Activated T-helper 9 cell treated with anti-CD3 and anti-CD28 coated beads, Interleukin-2, amount 50 U/mL, for 16 hours (primary cell): Measurements from ENCODE around the gene IL1B.

Experiments
- DNase-seq: peaks from one replicate; pipeline ENCODE4 v3.0.0-alpha.2; 2020; ENCODE audit warnings: low read depth

IL1B gene

DNA sequence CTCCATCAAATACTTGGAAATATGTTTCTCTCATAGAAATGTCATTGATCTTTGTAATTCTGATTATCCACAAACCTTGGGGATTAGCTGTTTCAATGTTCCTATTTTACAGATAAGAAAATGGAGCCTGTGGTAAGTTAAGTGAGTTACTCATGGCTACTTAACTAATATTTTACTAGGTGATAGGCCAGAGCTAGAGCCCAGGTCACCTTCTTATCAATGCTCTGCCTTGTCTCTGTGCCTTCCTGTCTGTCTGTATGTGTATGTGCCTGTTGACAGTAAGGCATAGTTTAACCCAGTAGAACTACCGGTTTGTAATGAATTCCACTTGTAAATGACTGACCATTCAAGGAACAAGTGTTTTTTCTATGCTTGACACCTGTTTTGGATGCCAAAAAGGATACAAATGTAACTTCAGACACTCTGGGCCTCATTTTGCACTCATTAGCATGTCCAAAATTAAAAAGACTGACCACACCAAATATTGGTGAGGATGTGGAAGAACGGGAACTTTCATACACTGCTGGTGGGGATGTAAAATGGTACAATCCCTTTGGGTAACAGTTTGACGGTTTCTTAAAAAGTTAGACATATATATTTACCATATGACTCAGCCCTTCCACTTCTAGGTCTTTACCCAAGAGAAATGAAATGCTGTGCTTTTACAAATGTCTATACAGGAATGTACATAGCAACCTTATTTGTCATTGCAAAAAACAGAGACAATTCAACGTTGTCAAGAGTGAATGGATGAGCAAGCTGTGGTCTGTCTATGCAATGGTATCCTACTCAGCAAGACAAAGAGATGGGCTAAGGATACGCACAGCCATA, 32.7 kb downstream of the IL1B start:
- DNase-seq = no peak

DNA sequence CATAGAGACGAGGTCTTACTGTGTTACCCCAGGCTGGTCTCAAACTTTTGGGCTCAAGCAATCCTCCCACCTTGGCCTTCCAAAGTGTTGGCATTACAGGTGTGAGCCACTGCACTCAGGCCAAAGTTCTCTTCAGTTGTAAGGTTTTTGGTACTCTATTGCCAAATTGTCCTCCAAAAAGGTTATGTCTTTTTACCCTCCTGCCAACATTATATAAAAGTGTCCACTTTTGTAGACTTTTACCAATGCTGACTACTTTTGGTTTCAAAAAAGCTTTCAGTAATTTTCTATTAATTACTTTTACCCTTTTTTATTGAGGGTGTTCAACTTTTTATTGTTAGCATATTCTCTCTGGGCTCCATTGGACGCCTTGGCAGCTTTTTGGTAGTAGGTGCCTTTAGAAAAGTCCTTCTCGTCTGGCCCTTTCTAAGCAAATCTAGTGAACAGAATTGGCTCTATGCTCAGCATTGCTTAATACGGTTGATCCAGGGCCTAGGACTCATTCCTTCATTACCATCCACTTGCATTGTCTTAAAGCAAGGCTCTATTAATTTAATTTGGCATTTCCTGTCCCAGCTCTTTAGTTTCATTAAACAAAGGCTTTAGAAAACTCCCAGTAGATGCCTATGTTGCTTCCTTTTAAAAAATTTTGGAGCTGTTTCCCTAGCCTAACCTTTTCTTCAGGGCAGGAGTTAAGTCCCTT, 35.5 kb downstream of the IL1B start:
- no peak for DNase-seq

DNA sequence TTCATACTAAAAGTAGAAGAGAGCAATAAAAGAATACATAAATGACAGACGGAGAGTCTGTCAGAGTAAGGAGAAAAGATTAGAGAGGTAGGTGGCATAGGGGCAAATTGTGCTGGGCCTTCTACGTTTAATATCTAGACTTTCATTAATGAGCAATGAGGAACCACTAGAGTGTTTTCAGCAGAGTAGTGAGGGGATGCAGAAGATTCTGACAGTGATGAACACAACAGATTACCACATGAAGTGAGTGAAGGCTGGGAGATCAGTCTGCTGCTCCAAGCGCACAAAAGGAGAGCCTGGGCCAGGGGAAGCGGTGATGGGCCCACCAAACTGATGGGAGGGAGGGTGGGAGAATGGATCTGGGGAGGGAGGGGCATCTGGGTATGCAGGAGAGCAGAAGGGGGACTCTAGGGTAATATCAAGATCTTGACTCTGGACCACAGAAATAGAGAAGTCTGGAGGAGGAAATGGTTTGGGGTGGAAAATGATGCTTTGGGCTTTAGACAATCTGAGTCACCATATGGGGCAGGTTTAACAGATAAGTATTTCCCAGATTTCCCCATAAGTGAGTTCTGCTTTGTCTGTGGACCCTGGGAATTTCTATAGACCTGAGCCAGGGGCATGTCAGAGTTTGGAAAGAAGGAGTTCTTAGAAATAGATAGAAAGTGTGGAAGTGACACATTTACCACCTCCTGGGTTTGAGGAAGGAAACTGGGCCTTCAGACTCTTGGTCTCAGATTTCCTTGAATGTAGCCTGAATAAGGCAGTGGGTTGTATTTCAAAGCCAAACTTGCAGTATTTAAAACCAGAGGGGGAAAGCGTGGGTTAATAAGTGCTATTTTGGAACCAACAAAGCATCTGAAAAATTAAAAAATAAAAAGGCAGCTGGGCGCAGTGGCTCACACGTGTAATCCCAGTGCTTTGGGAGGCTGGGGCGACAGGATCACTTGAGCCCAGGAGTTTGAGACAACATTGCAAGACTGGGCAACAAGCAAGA, 37.3 kb downstream of the IL1B start:
- no peak for DNase-seq

DNA sequence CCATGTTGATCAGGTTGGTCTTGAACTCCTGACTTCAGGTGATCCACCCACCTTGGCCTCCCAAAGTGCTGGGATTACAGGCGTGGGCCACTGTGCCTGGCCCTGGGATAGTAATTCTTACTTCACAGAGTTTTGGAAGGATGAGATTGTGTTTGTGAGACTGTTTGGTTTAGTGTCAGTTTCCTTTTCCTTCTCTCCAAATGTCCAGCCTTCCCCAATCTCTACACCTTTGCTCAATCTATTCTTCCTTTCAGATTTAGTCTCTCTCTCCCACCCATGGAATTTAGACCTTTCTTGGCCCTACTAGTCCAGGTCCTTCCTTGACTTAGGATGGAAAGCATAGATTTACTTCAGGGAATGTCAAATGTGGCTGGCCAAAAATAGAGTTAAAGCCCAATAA, 40.1 kb downstream of the IL1B start:
- DNase-seq = no peak

DNA sequence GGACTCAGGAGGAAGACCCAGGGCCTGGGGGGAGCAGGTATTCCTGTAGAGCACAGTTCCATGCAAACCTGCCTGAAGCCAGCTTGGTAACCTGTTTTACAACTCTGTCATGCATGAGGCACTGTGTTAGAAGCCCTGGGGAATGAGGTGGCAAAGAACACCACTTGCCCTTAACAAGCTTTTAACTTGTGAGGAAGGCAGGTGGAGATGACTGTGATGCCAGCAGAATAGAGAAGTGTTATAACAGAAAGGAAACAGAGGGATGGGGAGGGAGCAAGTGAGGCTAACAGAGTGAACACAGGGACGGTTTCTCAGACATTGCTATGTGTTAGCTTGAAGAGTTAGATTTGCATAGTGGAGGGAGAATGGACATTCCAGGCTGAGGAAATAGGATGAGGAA, 40.8 kb downstream of the IL1B start:
- DNase-seq = no peak

DNA sequence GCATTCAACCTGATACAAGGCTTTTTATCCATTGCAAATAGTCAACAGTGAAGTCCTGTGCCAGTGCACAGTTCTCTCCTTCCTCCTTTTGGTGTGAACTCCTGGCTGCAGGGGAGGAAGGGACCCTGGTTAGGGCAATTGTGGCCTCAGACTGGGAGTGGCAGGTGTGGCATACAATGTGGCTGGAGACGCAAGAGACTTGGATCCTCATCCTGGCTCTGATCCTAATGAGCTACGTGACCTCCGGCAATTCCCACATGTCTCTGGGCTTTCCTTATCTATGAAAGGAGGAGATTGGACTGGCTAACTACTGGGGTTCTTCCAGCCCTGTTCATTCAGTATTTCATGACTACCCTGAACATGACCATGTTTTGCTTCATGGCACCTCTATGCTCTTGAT, 41.7 kb downstream of the IL1B start:
- no peak for DNase-seq

DNA sequence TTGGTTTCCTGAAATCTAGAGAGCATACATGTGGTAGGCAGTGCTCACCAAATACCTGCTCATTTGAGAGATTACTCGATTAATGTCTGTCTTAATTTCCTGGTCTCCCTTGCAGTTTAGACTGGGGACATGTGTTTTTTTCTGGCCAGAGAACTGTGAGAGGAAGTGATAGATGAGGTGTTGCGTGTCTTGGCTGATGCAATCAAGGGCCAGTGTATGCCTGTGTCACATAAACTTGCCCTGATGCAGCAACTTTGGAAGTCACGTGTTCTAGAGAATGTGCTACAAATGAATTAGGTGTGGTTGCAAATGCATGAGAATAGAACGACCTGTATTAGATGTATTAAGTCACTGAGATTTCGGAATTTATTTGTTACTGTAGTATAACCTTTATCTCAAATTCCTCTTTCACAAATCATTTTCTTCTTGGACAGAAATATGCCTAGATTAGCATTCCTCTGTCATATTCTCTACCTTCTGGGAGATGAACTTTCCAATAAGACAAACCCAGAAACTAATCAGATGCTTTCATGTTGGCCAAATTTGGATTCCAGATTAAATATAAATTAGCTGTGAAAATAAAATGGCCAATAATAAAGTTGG, 42.3 kb downstream of the IL1B start:
- DNase-seq = no peak

DNA sequence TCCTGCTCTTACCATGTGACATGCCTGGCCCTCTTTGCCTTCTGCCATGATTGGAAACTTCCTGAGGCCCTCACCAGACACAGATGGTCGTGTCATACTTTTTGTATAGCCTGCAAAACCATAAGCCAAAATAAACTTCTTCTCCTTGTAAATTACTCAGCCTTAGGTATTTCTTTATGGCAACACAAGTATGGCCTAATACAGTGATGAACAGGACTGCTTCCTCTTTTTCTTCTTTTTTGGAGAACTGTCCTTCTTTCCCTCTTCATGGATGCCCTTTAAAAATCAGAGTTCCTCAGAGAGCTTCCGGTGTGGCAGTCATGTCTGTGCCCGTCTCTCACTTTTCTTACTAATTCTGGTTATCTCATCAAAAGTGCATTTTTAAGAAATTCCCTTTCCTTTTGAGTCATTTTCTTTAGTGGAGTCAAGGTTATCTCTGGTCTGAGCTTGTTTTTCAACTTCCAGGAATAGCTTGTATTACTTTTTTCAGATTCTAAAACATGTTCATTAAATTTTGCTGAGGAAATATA, 43.1 kb downstream of the IL1B start:
- DNase-seq = no peak

DNA sequence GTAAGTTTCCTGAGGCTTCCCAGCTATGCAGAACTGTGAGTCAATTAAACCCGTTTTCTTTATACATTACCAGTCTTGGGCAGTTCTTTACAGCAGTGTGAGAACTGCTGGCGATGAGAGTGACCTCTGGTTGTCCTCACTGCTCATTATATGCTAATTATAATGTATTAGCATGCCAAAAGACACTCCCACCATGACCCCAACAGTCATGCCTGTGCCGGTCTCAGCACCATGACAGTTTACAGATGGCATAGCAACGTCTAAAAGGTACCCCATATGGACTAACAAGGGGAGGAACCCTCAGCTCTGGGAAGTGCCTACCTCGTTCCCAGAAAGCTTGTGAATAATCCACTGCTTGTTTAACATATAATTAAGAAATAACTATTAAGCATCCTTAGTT, 44.2 kb downstream of the IL1B start:
- no peak for DNase-seq

DNA sequence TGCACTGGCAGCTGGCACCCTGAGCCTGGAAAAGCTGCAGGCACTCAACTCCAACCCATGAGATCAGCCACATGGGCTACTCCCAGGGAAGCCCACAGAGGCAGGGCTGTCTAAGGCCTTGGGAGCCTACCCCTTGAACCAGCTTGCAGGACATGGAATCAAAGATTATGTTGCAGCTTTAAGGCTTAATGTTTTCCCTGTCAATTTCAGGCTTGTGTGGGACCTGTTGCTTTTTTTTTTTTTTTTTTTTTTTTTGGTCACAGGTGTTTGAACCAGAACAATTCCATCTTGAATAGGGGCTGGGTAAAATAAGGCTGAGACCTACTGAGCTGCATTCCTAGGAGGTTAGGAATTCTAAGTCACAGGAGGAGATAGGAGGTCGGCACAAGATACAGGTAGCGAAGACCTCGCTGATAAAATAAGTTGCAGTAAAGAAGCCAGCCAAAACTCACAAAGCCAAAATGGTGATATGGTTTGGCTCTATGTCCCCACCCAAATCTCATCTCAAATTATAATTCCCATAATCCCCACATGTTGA, 44.8 kb downstream of the IL1B start:
- no peak for DNase-seq

DNA sequence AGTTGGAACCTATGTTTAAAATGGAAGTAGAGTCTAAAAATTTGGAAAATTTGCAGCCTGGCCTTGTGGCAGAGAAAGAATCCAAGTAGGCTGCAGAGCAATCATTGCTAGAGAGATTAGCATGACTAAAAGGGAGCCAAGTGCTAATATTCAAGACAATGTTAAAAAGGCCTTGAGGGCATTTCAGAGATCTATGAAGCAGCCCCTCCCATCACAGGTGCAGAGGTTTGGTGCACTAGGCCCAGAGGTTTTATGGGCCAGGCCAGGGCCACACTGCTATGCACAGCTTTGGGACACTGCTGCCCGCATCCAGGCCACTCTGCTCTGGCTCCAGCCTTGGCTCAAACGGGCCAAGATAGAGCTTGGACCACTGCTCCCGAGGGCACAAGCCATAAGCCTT, 45.6 kb downstream of the IL1B start:
- no peak for DNase-seq

DNA sequence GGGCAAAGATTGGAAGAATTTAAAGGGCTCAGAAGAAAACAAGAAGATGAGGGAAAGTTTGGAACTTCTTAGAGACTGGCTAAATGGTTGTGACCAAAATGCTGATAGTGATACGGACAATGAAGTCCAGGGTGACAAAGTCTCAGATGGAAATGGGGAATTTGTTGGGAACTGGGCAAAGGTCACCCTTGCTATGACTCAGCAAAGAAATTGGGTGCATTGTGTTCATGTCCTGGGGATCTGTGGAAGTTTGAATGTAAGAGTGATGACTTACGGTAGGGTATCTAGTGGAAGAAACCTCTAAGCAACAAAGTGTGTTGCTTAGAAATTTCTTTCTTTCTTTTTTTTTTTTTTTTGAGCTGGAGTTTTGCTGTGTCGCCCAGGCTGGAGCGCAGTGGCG, 46.3 kb downstream of the IL1B start:
- DNase-seq = no peak

DNA sequence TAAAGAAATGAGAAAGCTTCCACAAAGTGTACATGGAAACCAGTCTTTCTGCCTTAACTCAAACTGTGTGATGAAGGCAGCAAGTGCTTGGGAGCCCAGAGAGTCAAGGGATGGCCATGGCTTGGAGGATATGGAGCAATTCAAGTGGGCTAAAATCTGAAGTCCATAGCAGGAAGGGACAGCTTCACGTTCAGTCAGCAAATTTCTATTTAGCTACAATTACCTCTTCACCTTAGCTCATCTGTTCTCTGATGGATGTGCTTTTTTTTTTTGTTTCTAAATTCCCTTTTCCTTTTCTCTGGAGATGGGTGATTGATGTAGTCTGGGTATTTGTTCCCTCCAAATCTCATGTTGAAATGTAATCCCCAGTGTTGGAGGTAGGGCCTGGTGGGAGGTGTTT, 47.4 kb downstream of the IL1B start:
- DNase-seq = no peak

DNA sequence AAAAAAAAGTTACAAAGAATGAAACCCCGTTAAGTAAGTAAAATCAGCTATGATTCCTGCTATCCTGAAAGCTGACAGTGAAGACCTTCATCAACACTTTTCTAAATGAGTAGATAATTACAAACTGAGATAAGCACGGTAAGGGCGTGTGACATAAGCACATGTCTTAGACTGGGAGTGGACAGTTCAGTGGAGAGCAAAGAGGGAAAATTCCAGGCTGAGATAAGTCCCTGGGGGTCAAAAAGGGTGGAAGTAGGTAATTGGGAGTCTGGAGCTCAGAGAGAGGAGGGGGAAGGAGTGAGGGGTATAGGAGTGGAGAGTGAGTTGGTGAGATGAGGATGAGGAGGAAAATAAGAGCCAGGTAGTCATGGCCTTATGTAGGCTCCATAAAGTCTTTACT, 47.9 kb downstream of the IL1B start:
- no peak for DNase-seq

DNA sequence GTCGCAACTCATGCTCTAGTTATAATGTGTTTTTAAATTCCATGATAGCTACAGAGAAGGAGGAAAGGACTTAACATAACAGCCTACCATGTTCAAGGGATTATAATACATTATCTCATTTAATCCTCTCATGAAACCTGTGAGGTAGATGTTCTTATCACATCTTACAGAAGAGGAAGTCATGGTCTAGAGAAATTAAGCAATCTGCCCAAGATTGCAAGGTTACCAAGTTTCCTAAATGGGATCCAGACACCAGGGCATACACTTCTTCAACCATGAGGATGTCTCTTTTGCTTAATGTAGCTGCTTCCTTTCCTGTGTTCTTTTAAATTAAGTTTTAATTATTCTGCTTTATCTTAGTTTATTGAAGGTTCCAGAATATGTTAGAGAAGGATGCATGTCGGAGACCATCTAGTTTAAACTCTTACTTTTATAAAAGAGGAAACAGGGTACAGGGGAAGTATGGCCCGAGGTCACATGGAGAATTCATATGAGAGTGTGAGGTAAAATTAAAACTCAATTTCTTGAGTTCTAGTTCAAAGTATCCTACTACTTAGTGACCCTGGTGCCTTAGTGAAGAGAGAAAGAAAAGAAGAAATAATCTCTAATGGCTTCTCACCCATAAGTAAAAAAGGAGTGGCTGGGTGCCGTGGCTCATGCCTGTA, 48.7 kb downstream of the IL1B start:
- DNase-seq = no peak

DNA sequence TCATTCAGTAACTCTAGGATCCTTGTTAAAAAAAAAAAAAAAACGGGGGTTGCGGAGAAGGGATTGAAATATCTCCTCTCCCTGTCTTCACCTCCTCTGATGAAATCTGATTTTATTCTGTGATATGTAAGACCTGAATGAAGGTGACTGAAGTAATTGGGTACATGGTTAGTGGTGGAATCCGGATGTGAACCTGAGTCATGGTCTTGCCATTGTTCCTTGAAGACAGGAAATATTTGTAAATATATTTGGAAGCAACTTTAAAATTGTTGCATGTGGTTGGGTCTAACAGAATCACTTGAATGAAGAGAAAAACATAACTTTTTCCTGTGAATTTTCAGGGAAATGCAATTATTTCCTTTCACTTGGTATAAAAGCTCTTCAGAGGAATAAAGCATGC, 49.3 kb downstream of the IL1B start:
- no peak for DNase-seq

DNA sequence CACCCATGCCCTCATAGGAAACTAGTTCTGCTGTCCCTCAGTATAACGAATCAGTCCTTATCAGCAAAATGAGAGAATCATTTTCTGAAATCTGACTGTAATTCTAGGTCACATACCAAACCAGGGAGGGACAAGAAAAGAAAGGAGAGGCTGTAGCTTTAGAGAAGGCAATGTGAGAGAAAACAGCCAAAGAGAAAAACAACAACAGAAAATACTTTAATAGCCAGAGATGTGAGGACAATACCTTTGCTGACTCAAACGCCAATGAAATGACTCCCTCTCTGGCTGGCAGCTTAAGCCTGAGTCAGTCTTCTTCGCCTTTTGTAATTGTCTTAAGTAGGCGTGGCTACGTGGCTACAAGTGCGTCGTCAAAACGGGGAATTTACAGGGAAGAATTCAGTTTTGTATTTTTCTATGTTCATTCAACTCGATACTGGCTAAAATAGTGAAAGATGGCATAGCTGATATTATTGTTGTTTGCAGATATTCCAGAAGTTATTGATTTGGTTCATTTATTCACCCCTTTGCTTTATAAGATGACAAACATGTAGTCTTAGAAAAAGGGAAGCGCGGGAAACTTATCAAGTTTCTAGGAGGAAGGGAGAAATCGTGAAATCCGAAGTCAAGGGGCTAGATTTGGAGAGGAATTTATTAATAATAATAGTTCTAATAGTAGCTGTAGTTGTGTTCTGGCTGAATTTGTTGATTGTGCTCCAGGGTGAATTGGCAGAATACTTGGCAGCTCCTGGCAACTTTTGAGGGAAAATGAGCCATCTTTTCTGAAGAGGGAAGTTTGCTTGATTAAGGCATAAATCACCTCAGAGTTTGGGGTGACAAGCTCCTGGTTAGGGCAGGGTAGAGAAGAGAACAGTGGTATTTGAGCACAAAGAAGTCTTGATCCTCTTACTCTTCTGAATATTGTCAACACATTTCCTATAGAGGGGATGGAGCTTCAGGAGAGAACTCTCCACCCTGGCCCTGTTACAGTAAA, 52.1 kb downstream of the IL1B start, which contains the start of gene IL1A:
IL1A (minus strand) TSS at position 295 of the 991 bp plus-strand sequence. CDS start 723 bp downstream, outside the sequence.
- no peak for DNase-seq

DNA sequence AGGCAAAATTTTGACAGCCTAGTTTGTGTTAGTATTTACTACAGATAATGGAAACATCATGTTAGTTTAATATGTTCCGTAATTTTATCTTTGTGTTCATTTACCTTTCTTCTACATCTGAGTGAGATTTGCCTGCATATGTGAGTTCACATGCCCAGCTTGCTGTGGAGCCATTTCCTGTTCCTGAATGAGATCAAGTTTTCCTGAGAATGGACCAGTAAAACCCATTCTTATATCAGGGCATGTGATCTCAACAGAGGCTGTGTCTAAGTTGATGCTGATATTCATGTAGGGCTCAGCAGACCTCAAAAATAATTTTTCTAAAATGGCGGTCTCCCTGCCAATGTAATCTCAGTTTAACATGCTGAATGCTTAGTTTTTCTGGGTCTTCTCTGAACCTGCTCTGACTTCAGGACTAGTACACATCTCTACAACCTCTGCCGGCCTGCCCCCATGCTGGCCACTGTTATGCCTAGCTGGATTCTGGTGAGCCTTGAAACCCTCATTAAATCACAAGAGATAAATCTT, 53.3 kb downstream of the IL1B start:
- DNase-seq = no peak

DNA sequence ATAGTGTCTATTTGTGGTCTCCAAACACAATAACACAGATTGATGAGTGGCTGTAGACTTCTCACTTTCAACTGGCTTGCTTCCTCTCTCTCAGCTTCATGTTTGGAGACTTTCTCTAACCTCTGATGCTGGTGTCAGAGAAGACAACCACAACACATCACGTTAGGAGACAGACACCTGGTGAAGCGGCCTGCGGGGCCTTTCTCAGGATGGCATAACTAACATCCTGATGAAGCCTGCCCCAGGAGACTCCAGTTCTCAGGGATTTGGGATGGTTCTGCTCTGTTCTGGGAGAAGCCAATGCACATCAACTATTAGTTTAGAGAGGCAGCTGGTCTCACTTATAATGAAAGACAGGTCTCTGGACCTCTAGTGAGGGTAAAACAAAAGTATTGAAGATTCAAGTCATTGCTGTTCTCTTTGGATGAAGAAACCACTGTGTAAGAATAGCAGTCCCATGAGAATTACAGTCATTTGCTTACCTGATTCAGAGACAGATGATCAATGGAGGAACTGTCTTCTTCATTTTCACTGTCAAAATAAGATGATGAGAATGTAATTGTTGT, 54.3 kb downstream of the IL1B start:
- no peak for DNase-seq
